Measurements from ENCODE around the gene IL22RA2.
"Not testable (repeated sequence)": the region's sequence is repeated elsewhere in the genome, so short reads cannot be mapped to it uniquely, and the experiment has no call there.

Gene IL22RA2

GRCh38 chr6:137119196-137120104 is 54.0 kb downstream of the IL22RA2 start:
- DNase-seq: peak; percentile 29

- no peak for DNase-seq
Observed at GRCh38 chr6:137117581-137117980, 55.9 kb downstream of the IL22RA2 start.

GRCh38 chr6:137116807-137117206 is 56.6 kb downstream of the IL22RA2 start:
- DNase-seq: no peak

- no peak for DNase-seq
Observed at GRCh38 chr6:137115658-137116057, 57.8 kb downstream of the IL22RA2 start.

GRCh38 chr6:137112067-137112355 is 61.4 kb downstream of the IL22RA2 start:
- no peak for DNase-seq

GRCh38 chr6:137111296-137112066 is 62.0 kb downstream of the IL22RA2 start:
- no peak for DNase-seq

- DNase-seq: no peak
Observed at GRCh38 chr6:137107767-137108105, 65.7 kb downstream of the IL22RA2 start.

GRCh38 chr6:137107047-137107766 is 66.2 kb downstream of the IL22RA2 start:
- DNase-seq: not testable (repeated sequence)

- no peak for DNase-seq
Observed at GRCh38 chr6:137106183-137106582, 67.3 kb downstream of the IL22RA2 start.

- DNase-seq: no peak
Observed at GRCh38 chr6:137105375-137105774, 68.1 kb downstream of the IL22RA2 start.

GRCh38 chr6:137104926-137105325 is 68.5 kb downstream of the IL22RA2 start:
- no peak for DNase-seq

- no peak for DNase-seq
Observed at GRCh38 chr6:137102851-137103492, 70.5 kb downstream of the IL22RA2 start.

- no peak for DNase-seq
Observed at GRCh38 chr6:137102050-137102848, 71.2 kb downstream of the IL22RA2 start.

- DNase-seq: no peak
Observed at GRCh38 chr6:137099689-137100403, 73.6 kb downstream of the IL22RA2 start.

GRCh38 chr6:137097526-137097925 is 75.9 kb downstream of the IL22RA2 start:
- DNase-seq: no peak

- DNase-seq: no peak
Observed at GRCh38 chr6:137097057-137097456, 76.4 kb downstream of the IL22RA2 start.

GRCh38 chr6:137095651-137096238 is 77.7 kb downstream of the IL22RA2 start:
- peak; percentile 16 for DNase-seq

GRCh38 chr6:137095093-137095492 is 78.4 kb downstream of the IL22RA2 start:
- DNase-seq: no peak

GRCh38 chr6:137094411-137095008 is 78.9 kb downstream of the IL22RA2 start:
- peak; percentile 84 for DNase-seq

Measured in hematopoietic multipotent progenitor cell treated with erythropoietin and hydrocortisone succinate and interleukin-3 and kit ligand, for 4 days (in vitro differentiated cells).